HepG2 (cell line): ENCODE data around the gene GOSR1. TPM values are rescaled to one million over a fixed set of nuclear protein-coding genes. Genes with fewer than 3 reads are reported as not detected.

Experiments used
- ATAC-seq: fragments of 200-7000 bp; cut with Tn5 transposase; 3 replicates; pipeline ENCODE4 v1.9.1; 2020; ENCODE audit warnings: mild to moderate bottlenecking, moderate library complexity
- BruUV-seq: library from RNA; stranded (reverse); fragments of 400-500 nt; replicated peaks from 2 replicates; lab custom pipeline; 2021; lab: Mats Ljungman, UMichigan
- CTCF ChIA-PET: fragments of 300-600 bp; formaldehyde crosslinking; extraction: SDS; loops from one replicate; lab custom pipeline; 2021; ENCODE audit warnings: low total read pairs, inconsistent platforms, low intra/inter-chr PET ratio; lab: Yijun Ruan, JAX
- POLR2A ChIA-PET: fragments of 350-600 bp; sonication (Branson Sonifier 250); formaldehyde crosslinking; loops from one replicate; lab custom pipeline; 2020; ENCODE audit warnings: antibody characterized with exemption, inconsistent platforms; lab: Yijun Ruan, JAX
- DNase-seq: peaks from one replicate; pipeline ENCODE4 v3.0.0-alpha.2; 2015; ENCODE audit warnings: low spot score
- FAIRE-seq: peaks from 3 replicates; lab custom pipeline; 2011; peaks lifted over from hg19 to GRCh38; lab: Jason Lieb, UNC
- H2AFZ ChIP-seq: one replicate; pipeline ENCODE4 v1.6.1; 2011; ENCODE audit warnings: low read length, inconsistent platforms
- H3K27ac ChIP-seq: fragments of 300-600 bp; 3 replicates; pipeline ENCODE4 v1.8.0; 2011; ENCODE audit warnings: mixed run types, mild to moderate bottlenecking, mixed read lengths, low read length, inconsistent platforms; ENCODE audit not compliant: insufficient read depth; ENCODE audit errors: extremely low read length
- H3K27me3 ChIP-seq, 2 experiments: fragments of 200-600 bp in 1 of 2; 2 replicates in 1 of 2; 3 replicates in 1 of 2; pipeline versions ENCODE4 v1.6.0 to v1.8.0; 2011; ENCODE audit warnings: low read length in 2 of 2, mild to moderate bottlenecking in 2 of 2, moderate library complexity in 2 of 2, inconsistent platforms in 1 of 2; ENCODE audit not compliant: insufficient read depth in 2 of 2, control insufficient read depth in 1 of 2
- H3K36me3 ChIP-seq, 2 experiments: fragments of 200-600 bp in 1 of 2; replicated peaks in 1 of 2; 2 replicates in 1 of 2; 3 replicates in 1 of 2; pipeline versions ENCODE4 v1.5.1 to v1.8.0; 2011; ENCODE audit warnings: low read length in 2 of 2, inconsistent platforms in 1 of 2; ENCODE audit not compliant: insufficient read depth in 2 of 2, control insufficient read depth in 1 of 2
- H3K4me1 ChIP-seq: 2 replicates; pipeline ENCODE4 v1.5.1; 2012; ENCODE audit warnings: low read length, inconsistent platforms; ENCODE audit not compliant: insufficient read depth
- H3K4me2 ChIP-seq: 2 replicates; pipeline ENCODE4 v1.6.0; 2011; ENCODE audit warnings: low read depth, low read length, inconsistent platforms
- H3K4me3 ChIP-seq, 3 experiments: fragments of 200-600 bp in 1 of 3; sonication (generic), shearing (Covaris generic) in 1 of 3; replicated peaks in 1 of 3; 2 replicates each; pipeline ENCODE4 v1.5.1; 2011 to 2016; ENCODE audit warnings: low read length in 3 of 3, inconsistent platforms in 2 of 3, low read depth in 2 of 3, mild to moderate bottlenecking in 2 of 3, control low read depth in 1 of 3, mixed read lengths in 1 of 3; ENCODE audit not compliant: insufficient read depth in 1 of 3
- H3K79me2 ChIP-seq: one replicate; pipeline ENCODE4 v1.6.1; 2011; ENCODE audit warnings: low read length, inconsistent platforms; ENCODE audit not compliant: insufficient read depth
- H3K9ac ChIP-seq: 2 replicates; pipeline ENCODE4 v1.6.0; 2011; ENCODE audit warnings: mild to moderate bottlenecking, low read depth, low read length, inconsistent platforms; ENCODE audit not compliant: insufficient read depth
- H3K9me3 ChIP-seq: 2 replicates; pipeline ENCODE4 v1.5.1; 2012; ENCODE audit warnings: mild to moderate bottlenecking, low read length
- H4K20me1 ChIP-seq: 2 replicates; pipeline ENCODE4 v1.6.0; 2011; ENCODE audit warnings: inconsistent platforms, mild to moderate bottlenecking, low read length, moderate library complexity; ENCODE audit not compliant: insufficient read depth
- AHR ChIP-seq: IDR thresholded peaks from 2 replicates; pipeline ENCODE4 v1.6.1; 2018; ENCODE audit warnings: missing genetic modification reagents, missing compliant biosample characterization
- FLYWCH1 ChIP-seq: sonication (generic); formaldehyde crosslinking; IDR thresholded peaks from 2 replicates; pipeline ENCODE4 v1.8.1; 2023; ENCODE audit warnings: mild to moderate bottlenecking, missing genetic modification reagents
- JARID2 ChIP-seq: sonication (generic); formaldehyde crosslinking; IDR thresholded peaks from 2 replicates; pipeline ENCODE4 v1.8.1; 2023; ENCODE audit warnings: missing genetic modification reagents, inconsistent platforms; ENCODE audit not compliant: insufficient replicate concordance
- MAFF ChIP-seq: IDR thresholded peaks from 2 replicates; pipeline ENCODE4 v1.6.1; 2011; ENCODE audit warnings: low read depth, low read length, improper control_type of control experiment
- MAFK ChIP-seq, 2 experiments: IDR thresholded peaks in 1 of 2; conservative IDR thresholded peaks in 1 of 2; 2 replicates each; pipeline ENCODE4 v1.6.1; 2011; ENCODE audit warnings: improper control_type of control experiment in 2 of 2, low read length in 2 of 2
- PBX3 ChIP-seq: sonication (generic); formaldehyde crosslinking; IDR thresholded peaks from 2 replicates; pipeline ENCODE4 v1.8.1; 2023; ENCODE audit warnings: missing genetic modification reagents, inconsistent platforms, borderline replicate concordance
- SMAD9 ChIP-seq: sonication (generic); formaldehyde crosslinking; IDR thresholded peaks from 2 replicates; pipeline ENCODE4 v1.5.1; 2020; ENCODE audit warnings: mild to moderate bottlenecking, missing genetic modification reagents
- SP5 ChIP-seq: IDR thresholded peaks from 2 replicates; pipeline ENCODE4 v1.6.1; 2016; ENCODE audit warnings: low read depth, borderline replicate concordance
- SUZ12 ChIP-seq: fragments of 150-350 bp; IDR thresholded peaks from 2 replicates; pipeline ENCODE4 v1.6.1; 2014; ENCODE audit warnings: low read depth, low read length
- ZNF138 ChIP-seq: sonication (generic); formaldehyde crosslinking; IDR thresholded peaks from 2 replicates; pipeline ENCODE4 v1.5.0; 2020; ENCODE audit warnings: mild to moderate bottlenecking, low read depth, missing genetic modification reagents
- ZNF251 ChIP-seq: sonication (generic); formaldehyde crosslinking; IDR thresholded peaks from 2 replicates; pipeline ENCODE4 v1.9.0; 2021; ENCODE audit warnings: mild to moderate bottlenecking, missing genetic modification reagents
- WGBS: methylation state at CpG from one replicate; pipeline ENCODE4 v1.1.6; 2017; ENCODE audit warnings: low lambda C conversion rate; 5-methylcytosine and 5-hydroxymethylcytosine counted together
- in situ Hi-C: cut with HindIII; loops from 2 replicates; pipeline ENCODE4 v1.10.0; 2017; ENCODE audit warnings: low pct_unique_long_range_greater_than_20kb; ENCODE audit not compliant: extremely low pct_ligation_motif_present
- intact Hi-C: fragments of 100-400 bp; cut with micrococcal nuclease; formaldehyde crosslinking; loops from one replicate; pipeline ENCODE4 v1.10.0; 2022; ENCODE audit not compliant: unreplicated experiment
- polyA plus RNA-seq, 8 experiments: library from polyadenylated mRNA; depleted of rRNA in 3 of 8; stranded (reverse) in 7 of 8; unstranded in 1 of 8; fragments of >200 nt; fragmentation: Illumina TruSeq in 4 of 8; extraction: Trizol in 4 of 8; gene quantifications; 2 replicates each; pipeline versions ENCODE4 v1.2.1 to v1.2.3, GENCODE V29; 2011 to 2016; ENCODE audit warnings: low read depth in 4 of 8, missing spikeins in 1 of 8, mixed read lengths in 1 of 8; ENCODE audit not compliant: insufficient read depth in 1 of 8
- total RNA-seq, 5 experiments: library from RNA; depleted of rRNA; stranded (reverse); fragments of >200 nt; fragmentation: Illumina TruSeq; extraction: Trizol; gene quantifications; 2 replicates each; pipeline ENCODE4 v1.2.3, GENCODE V29; 2016; ENCODE audit warnings: low read depth in 1 of 5
- TF ChIP-seq, protein P1 (sequence below), 2 experiments: sonication (generic) in 1 of 2; formaldehyde crosslinking in 1 of 2; IDR thresholded peaks; 2 replicates each; pipeline versions ENCODE4 v1.4.0 to v1.6.1; 2016 to 2020; ENCODE audit warnings: borderline replicate concordance in 1 of 2, low read depth in 1 of 2, mild to moderate bottlenecking in 1 of 2, missing genetic modification reagents in 1 of 2

The GOSR1 gene
- total and polyA plus RNA-seq, 2 of the 13 experiments (the other 11 are each of a cell fraction or from before 2014, with no cell fraction given) = 15.8 to 37.0 TPM

DNA sequence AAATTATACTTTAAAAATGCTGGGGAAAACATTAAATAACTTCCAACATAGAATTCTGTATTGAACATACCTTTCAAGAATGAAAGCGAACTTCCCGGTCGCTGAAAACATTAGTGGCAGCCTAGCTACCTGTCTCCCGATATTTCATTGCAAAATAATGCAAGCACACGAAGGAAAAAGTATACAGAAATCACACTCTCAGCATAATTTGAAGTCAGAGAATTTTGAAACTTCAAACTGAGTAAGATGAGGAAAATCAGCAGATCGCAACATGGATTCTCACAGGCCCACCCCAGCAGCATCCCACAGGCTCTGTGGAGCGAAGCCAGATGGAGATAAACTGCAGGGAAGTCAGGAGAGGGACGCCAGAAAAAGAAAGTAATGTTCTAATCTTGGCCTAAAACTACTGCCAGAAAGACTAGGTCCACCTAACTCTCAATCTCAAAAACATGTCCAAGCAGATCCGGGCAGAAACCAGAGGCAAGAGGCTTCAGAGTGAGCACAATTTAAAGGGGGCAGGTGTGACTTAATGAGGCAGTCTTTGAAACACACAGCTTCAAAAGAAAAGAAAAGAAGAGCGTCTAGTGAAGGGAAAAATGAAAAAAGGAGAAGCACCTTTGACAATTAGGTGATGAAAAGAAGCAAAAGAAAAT is 4.8 kb upstream of the GOSR1 start:
- Histone ChIP-seq H3K4me2 (peak overlapping the region; percentile 47), H3K4me1 (peaks cover 21% of the 10 kb centered on the region)
- no TSS peak for BruUV-seq
- WGBS = 46% methylated on average over 10 of the region's 10 CpGs
- TF ChIP-seq MAFK (conservative IDR thresholded peaks at IDR 0.05 in 1 of 2, IDR thresholded peaks at IDR 0.05 in 1 of 2; ENCODE audit: low read length in 2 of 2) = peak; percentile 61 to 72
- TF ChIP-seq MAFF = peak; percentile 67
- no peak for TF ChIP-seq JARID2 (CRISPR knock-in tag)
- TF ChIP-seq, all 625 proteins: peak for 2
- H3K27me3 ChIP-seq = no peaks in the 10 kb centered on the region; a peak in 1 of 5 replicates
- DNase-seq (no peak), FAIRE-seq (no peak), ATAC-seq (peak; percentile 23; the same call in 1 of the 3 replicates)
- H3K9me3 ChIP-seq = no peaks in the 10 kb centered on the region
- no peak overlapping the region for H2AFZ ChIP-seq
- in situ Hi-C loops = no loop called here
- no peaks in the 10 kb centered on the region for H4K20me1 ChIP-seq
- intact Hi-C loops = no loop called here
- H3K79me2 ChIP-seq = peaks cover 2% of the 10 kb centered on the region
- H3K9ac ChIP-seq = 0 out of 2 replicates have a peak overlapping the region, but pooled peaks have one; percentile 13
- H3K36me3 ChIP-seq = no peaks in the 10 kb centered on the region
- CTCF ChIA-PET = no interaction called here
- POLR2A ChIA-PET = no interaction called here
- H3K27ac ChIP-seq = no peak overlapping the region
- H3K4me3 ChIP-seq = peak overlapping the region in 2 of 3 experiments; percentile 5 to 21; a peak in 1 of 6 replicates

GRCh38 chr17:30475206-30475605 is 2.0 kb upstream of the GOSR1 start:
- Histone ChIP-seq H3K36me3 (0 out of 5 replicates have a peak, but pooled peaks cover 0 to 4% of the 10 kb centered on the region in 2 experiments), H3K9me3 (no peaks in the 10 kb centered on the region), H3K4me3 (no peak overlapping the region), H2AFZ (no peak overlapping the region), H3K4me2 (no peak overlapping the region), H3K4me1 (peaks cover 34% of the 10 kb centered on the region), H3K27me3 (no peaks in the 10 kb centered on the region; a peak in 1 of 5 replicates), H3K9ac (no peak overlapping the region), H3K27ac (no peak overlapping the region), H3K79me2 (peaks cover 23% of the 10 kb centered on the region), H4K20me1 (no peaks in the 10 kb centered on the region)
- CTCF ChIA-PET = no interaction called here
- DNase-seq (no peak), FAIRE-seq (no peak), ATAC-seq (no peak)
- BruUV-seq = no TSS peak
- intact Hi-C loops (no loop called here), in situ Hi-C loops (no loop called here)
- POLR2A ChIA-PET = no interaction called here
- WGBS = 84% methylated on average over 2 of the region's 2 CpGs
- no peak for TF ChIP-seq ZNF138 (CRISPR knock-in tag)
- TF ChIP-seq AHR = no peak
- no peak for TF ChIP-seq FLYWCH1
- no peak for TF ChIP-seq SMAD9 (CRISPR knock-in tag)
- no peak for TF ChIP-seq SP5
- TF ChIP-seq, protein P1, sequence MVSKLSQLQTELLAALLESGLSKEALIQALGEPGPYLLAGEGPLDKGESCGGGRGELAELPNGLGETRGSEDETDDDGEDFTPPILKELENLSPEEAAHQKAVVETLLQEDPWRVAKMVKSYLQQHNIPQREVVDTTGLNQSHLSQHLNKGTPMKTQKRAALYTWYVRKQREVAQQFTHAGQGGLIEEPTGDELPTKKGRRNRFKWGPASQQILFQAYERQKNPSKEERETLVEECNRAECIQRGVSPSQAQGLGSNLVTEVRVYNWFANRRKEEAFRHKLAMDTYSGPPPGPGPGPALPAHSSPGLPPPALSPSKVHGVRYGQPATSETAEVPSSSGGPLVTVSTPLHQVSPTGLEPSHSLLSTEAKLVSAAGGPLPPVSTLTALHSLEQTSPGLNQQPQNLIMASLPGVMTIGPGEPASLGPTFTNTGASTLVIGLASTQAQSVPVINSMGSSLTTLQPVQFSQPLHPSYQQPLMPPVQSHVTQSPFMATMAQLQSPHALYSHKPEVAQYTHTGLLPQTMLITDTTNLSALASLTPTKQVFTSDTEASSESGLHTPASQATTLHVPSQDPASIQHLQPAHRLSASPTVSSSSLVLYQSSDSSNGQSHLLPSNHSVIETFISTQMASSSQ (IDR thresholded peaks at IDR 0.05; ENCODE audit: low read depth) = no peak
- TF ChIP-seq, protein P1 (CRISPR knock-in tag; IDR thresholded peaks at IDR 0.05; ENCODE audit: borderline replicate concordance) = no peak
- no peak for TF ChIP-seq SUZ12
- no peak for TF ChIP-seq PBX3 (CRISPR knock-in tag)
- no peak for TF ChIP-seq ZNF251 (CRISPR knock-in tag)
